ENCODE results near the gene TMEM240.
"Not testable (repeated sequence)": the region's sequence is repeated elsewhere in the genome, so short reads cannot be mapped to it uniquely, and the experiment has no call there.

DNA sequence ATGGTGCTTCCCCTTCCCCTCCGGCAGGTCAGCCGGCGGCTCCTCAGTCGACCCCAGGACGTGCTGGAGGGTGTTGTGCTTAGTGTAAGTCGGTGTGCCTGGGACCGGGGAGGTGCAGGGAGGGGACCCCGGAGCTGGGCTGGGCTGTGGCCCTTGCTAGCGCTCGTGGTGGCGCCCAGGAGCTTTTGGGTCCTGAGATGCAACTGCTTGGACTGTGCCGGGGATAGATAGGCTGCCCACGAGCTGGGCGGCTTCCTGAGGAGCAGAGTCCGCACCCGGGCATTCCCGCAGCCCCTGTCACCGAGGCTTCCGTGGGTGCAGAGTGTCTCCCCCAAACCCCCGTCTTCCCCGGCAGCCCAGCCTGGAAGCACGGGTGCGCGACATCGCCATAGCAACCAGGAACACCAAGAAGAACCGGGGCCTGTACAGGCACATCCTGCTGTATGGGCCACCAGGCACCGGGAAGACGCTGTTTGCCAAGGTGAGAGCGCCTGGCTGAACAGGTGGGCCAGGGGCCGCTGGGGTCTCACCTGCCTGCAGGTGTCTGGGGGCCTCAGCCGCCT lies 54.6 kb downstream of the TMEM240 start:
- TF ChIP-seq CTCF (IDR thresholded peaks at IDR 0.05); EZH2 (IDR thresholded peaks at IDR 0.05; ENCODE audit: borderline replicate concordance, insufficient read depth, low read depth, low read length, poor library complexity, severe bottlenecking): not testable (repeated sequence)
